Measurements from ENCODE around the gene KLF3.

DNA sequence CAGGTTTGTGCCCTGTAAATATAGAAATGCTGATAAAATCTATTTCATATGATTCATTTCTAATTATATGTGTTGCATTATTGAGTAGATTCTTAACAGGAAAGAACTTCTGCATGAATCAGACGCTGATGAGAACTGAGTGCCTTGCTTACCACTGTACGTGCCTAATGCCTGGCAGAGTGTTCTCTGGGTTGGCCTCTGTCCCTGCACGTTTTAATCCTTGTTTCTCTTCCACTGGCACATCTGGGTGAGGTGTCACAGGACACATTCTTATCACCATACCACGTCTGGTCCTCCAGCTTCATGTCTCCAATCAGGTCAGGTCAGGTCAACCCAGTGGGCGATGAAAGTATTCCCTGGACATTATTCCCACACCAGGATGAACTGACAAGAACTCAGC lies 53.6 kb downstream of the KLF3 start:
- TF ChIP-seq POLR2AphosphoS5 (IDR thresholded peaks at IDR 0.05; ENCODE audit: low read depth, low read length), result no peak
- TF ChIP-seq, protein P1, sequence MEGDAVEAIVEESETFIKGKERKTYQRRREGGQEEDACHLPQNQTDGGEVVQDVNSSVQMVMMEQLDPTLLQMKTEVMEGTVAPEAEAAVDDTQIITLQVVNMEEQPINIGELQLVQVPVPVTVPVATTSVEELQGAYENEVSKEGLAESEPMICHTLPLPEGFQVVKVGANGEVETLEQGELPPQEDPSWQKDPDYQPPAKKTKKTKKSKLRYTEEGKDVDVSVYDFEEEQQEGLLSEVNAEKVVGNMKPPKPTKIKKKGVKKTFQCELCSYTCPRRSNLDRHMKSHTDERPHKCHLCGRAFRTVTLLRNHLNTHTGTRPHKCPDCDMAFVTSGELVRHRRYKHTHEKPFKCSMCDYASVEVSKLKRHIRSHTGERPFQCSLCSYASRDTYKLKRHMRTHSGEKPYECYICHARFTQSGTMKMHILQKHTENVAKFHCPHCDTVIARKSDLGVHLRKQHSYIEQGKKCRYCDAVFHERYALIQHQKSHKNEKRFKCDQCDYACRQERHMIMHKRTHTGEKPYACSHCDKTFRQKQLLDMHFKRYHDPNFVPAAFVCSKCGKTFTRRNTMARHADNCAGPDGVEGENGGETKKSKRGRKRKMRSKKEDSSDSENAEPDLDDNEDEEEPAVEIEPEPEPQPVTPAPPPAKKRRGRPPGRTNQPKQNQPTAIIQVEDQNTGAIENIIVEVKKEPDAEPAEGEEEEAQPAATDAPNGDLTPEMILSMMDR (IDR thresholded peaks at IDR 0.05), result no peak
- TF ChIP-seq, protein P2, sequence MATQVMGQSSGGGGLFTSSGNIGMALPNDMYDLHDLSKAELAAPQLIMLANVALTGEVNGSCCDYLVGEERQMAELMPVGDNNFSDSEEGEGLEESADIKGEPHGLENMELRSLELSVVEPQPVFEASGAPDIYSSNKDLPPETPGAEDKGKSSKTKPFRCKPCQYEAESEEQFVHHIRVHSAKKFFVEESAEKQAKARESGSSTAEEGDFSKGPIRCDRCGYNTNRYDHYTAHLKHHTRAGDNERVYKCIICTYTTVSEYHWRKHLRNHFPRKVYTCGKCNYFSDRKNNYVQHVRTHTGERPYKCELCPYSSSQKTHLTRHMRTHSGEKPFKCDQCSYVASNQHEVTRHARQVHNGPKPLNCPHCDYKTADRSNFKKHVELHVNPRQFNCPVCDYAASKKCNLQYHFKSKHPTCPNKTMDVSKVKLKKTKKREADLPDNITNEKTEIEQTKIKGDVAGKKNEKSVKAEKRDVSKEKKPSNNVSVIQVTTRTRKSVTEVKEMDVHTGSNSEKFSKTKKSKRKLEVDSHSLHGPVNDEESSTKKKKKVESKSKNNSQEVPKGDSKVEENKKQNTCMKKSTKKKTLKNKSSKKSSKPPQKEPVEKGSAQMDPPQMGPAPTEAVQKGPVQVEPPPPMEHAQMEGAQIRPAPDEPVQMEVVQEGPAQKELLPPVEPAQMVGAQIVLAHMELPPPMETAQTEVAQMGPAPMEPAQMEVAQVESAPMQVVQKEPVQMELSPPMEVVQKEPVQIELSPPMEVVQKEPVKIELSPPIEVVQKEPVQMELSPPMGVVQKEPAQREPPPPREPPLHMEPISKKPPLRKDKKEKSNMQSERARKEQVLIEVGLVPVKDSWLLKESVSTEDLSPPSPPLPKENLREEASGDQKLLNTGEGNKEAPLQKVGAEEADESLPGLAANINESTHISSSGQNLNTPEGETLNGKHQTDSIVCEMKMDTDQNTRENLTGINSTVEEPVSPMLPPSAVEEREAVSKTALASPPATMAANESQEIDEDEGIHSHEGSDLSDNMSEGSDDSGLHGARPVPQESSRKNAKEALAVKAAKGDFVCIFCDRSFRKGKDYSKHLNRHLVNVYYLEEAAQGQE (IDR thresholded peaks at IDR 0.05; ENCODE audit: insufficient read depth in 1 of 2, low read depth in 2 of 2, low read length in 1 of 2), result no peak
